ENCODE data around the gene UACA. TPM values are rescaled to one million over a fixed set of nuclear protein-coding genes. Genes with fewer than 3 reads are reported as not detected.

Gene UACA
- total RNA-seq, 1 experiment from 2014 or later = 38.0 TPM

DNA sequence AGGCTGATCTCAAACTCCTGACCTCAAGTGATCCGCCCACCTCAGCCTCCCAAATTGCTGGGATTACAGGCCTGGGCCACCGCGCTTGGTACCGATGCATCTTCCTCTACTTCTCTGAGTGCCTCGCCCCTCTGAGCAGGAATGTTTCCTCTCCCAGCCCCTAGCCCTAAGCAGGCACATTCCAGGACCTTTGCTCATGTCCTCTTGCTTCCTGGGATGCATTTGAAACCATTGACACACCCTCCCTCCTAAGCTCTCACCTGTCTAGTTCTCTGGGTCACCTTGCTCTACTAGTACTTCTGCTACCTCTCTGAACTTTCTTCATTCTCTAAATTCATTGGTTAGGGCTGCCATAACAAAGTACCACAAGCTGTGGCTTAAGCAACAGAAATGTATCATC is 17.9 kb upstream of the UACA start:
- Histone ChIP-seq H3K9me3 (ENCODE audit: control insufficient read depth, low read depth, low read length) (no peaks in the 10 kb centered on the region), H3K4me2 (ENCODE audit: insufficient read depth, insufficient read length, low read length) (no peak overlapping the region), H3K23me2 (ENCODE audit: insufficient read length, low read depth, low read length, poor library complexity, severe bottlenecking) (no peaks in the 10 kb centered on the region), H4K5ac (ENCODE audit: insufficient read length, low read depth, low read length) (no peak overlapping the region), H2BK12ac (ENCODE audit: insufficient read length, low read depth, low read length) (no peak overlapping the region), H4K20me1 (ENCODE audit: control insufficient read depth, insufficient read depth, insufficient read length) (no peaks in the 10 kb centered on the region), H2AK5ac (ENCODE audit: insufficient read length, low read length) (no peak overlapping the region), H3K4me1 (ENCODE audit: insufficient read depth, low read length) (no peaks in the 10 kb centered on the region), H2AFZ (ENCODE audit: low read length) (no peak overlapping the region), H3K56ac (ENCODE audit: insufficient read length, low read depth, low read length) (no peak overlapping the region), H2BK15ac (ENCODE audit: low read depth, low read length) (no peak overlapping the region), H3K9ac (ENCODE audit: extremely low read depth, insufficient read length, low read length) (no peak overlapping the region), H3K27ac (ENCODE audit: insufficient read length, low read depth, low read length) (no peak overlapping the region), H3K18ac (ENCODE audit: insufficient read length, low read depth, low read length) (no peak overlapping the region), H2BK20ac (ENCODE audit: low read depth, low read length, poor library complexity, severe bottlenecking) (no peak overlapping the region), H3K27me3 (ENCODE audit: insufficient read depth, low read length) (no peaks in the 10 kb centered on the region), H3T11ph (ENCODE audit: low read length) (no peak overlapping the region), H2BK5ac (ENCODE audit: insufficient read length, low read length) (no peak overlapping the region), H3K79me1 (ENCODE audit: insufficient read depth, low read depth, low read length, poor library complexity, severe bottlenecking) (no peaks in the 10 kb centered on the region), H3K4ac (ENCODE audit: low read depth, low read length) (no peak overlapping the region), H3K14ac (ENCODE audit: insufficient read depth, low read length) (no peak overlapping the region), H4K8ac (replicated peaks; ENCODE audit: insufficient read length, low read depth, low read length) (no peak overlapping the region), H2BK120ac (ENCODE audit: low read depth, low read length, poor library complexity, severe bottlenecking) (no peak overlapping the region), H4K91ac (ENCODE audit: insufficient read length, low read depth, low read length) (no peak overlapping the region), H3K79me2 (ENCODE audit: insufficient read depth, low read length) (no peaks in the 10 kb centered on the region), H3K23ac (ENCODE audit: insufficient read length, low read depth, low read length) (no peak overlapping the region)
- peak; percentile 36 for DNase-seq
- Mint-ChIP-seq H3K27ac (0 out of 7 replicates have a peak overlapping the region, but pooled peaks of 1 of the 3 experiments have one; percentile 2), H3K4me3 (no peak overlapping the region), H3K9me3 (peaks cover 0 to 3% of the 10 kb centered on the region in 2 experiments; a peak in 2 of 5 replicates), H3K36me3 (ENCODE audit: insufficient read depth in 1 of 3, low read depth in 3 of 3) (no peaks in the 10 kb centered on the region), H3K27me3 (ENCODE audit: low read depth) (peaks cover 1% of the 10 kb centered on the region; the same call in 1 of the 2 replicates), H3K4me1 (peaks cover 2 to 23% of the 10 kb centered on the region in 2 experiments; a peak in 3 of 4 replicates)
- TF ChIP-seq, protein P1, sequence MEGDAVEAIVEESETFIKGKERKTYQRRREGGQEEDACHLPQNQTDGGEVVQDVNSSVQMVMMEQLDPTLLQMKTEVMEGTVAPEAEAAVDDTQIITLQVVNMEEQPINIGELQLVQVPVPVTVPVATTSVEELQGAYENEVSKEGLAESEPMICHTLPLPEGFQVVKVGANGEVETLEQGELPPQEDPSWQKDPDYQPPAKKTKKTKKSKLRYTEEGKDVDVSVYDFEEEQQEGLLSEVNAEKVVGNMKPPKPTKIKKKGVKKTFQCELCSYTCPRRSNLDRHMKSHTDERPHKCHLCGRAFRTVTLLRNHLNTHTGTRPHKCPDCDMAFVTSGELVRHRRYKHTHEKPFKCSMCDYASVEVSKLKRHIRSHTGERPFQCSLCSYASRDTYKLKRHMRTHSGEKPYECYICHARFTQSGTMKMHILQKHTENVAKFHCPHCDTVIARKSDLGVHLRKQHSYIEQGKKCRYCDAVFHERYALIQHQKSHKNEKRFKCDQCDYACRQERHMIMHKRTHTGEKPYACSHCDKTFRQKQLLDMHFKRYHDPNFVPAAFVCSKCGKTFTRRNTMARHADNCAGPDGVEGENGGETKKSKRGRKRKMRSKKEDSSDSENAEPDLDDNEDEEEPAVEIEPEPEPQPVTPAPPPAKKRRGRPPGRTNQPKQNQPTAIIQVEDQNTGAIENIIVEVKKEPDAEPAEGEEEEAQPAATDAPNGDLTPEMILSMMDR (conservative IDR thresholded peaks at IDR 0.05) = no peak
- no CpG with 5 or more reads among the region's 5 CpGs for WGBS (ENCODE audit: extremely low coverage, insufficient read length, low lambda C conversion rate)

Data from H9 (cell line).